ENCODE measurements around the gene PPP6R2.

DNA sequence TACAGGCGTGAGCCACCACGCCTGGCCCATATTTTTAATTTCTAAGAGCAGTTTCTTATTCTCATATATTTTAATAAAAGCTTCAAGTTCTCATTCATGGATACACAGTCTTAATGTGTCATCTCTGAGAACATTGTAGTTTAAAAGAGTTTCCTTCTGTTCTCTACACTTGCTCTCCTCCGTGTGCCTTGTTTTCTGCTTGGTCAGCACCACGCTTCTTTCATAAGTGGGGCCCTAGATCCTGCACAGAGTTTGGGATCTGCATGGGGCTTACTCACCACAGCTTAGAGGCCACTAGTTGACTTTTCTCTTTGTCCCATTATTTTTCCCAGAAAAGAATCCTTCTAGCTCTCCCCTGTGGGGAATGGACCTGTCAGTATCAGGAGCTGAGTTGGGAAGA lies 58.8 kb downstream of the PPP6R2 start:
- no peak for TF ChIP-seq POLR2A (IDR thresholded peaks at IDR 0.05)
- no peak for TF ChIP-seq EP300 (IDR thresholded peaks at IDR 0.05)
- TF ChIP-seq, protein P1, sequence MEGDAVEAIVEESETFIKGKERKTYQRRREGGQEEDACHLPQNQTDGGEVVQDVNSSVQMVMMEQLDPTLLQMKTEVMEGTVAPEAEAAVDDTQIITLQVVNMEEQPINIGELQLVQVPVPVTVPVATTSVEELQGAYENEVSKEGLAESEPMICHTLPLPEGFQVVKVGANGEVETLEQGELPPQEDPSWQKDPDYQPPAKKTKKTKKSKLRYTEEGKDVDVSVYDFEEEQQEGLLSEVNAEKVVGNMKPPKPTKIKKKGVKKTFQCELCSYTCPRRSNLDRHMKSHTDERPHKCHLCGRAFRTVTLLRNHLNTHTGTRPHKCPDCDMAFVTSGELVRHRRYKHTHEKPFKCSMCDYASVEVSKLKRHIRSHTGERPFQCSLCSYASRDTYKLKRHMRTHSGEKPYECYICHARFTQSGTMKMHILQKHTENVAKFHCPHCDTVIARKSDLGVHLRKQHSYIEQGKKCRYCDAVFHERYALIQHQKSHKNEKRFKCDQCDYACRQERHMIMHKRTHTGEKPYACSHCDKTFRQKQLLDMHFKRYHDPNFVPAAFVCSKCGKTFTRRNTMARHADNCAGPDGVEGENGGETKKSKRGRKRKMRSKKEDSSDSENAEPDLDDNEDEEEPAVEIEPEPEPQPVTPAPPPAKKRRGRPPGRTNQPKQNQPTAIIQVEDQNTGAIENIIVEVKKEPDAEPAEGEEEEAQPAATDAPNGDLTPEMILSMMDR (IDR thresholded peaks at IDR 0.05), result no peak
- TF ChIP-seq POLR2AphosphoS5 (IDR thresholded peaks at IDR 0.05), result no peak
